ENCODE results near the gene FRMPD1.

GRCh38 chr9:37747271-37747753, 96.6 kb downstream of the FRMPD1 start:
- no peak for TF ChIP-seq POLR2A (IDR thresholded peaks at IDR 0.05; ENCODE audit: low read depth, low read length)
- no peak for TF ChIP-seq POLR2AphosphoS5 (IDR thresholded peaks at IDR 0.05; ENCODE audit: low read depth, low read length)
- TF ChIP-seq TAF1 (IDR thresholded peaks at IDR 0.05; ENCODE audit: borderline replicate concordance, low read depth, low read length) = no peak

Data from GM12892 (cell line).